WTC11 (cell line): ENCODE data around the gene IL12RB2. TPM values are rescaled to one million over a fixed set of nuclear protein-coding genes. Genes with fewer than 3 reads are reported as not detected.

ENCODE experiments used
- ATAC-seq: fragments of 200-7000 bp; cut with Tn5 transposase; 2 replicates; pipeline ENCODE4 v1.10.0; 2021; ENCODE audit warnings: mild to moderate bottlenecking, moderate library complexity
- CTCF ChIA-PET: fragments of 300-600 bp; sonication (Branson Sonifier 250); formaldehyde crosslinking; loops from one replicate; lab custom pipeline; 2021; ENCODE audit warnings: antibody characterized with exemption; lab: Charles Lee
- POLR2A ChIA-PET: fragments of 350-600 bp; sonication (Branson Sonifier 250); formaldehyde crosslinking; loops from one replicate; lab custom pipeline; 2021; ENCODE audit warnings: antibody characterized with exemption; lab: Charles Lee
- DNase-seq: peaks from one replicate; pipeline ENCODE4 v3.0.0; 2021; ENCODE audit warnings: low spot score
- H3K27ac Mint-ChIP-seq: 2 replicates; pipeline ENCODE4 v1.8.0; 2021; ENCODE audit warnings: mixed read lengths
- H3K27me3 Mint-ChIP-seq: 2 replicates; pipeline ENCODE4 v1.8.0; 2021; ENCODE audit warnings: low read depth, mild to moderate bottlenecking, moderate library complexity, mixed read lengths
- H3K36me3 Mint-ChIP-seq: 2 replicates; pipeline ENCODE4 v1.8.0; 2021; ENCODE audit warnings: mixed read lengths
- H3K4me1 Mint-ChIP-seq: 2 replicates; pipeline ENCODE4 v1.8.0; 2022; ENCODE audit warnings: mixed read lengths
- H3K4me3 Mint-ChIP-seq: 2 replicates; pipeline ENCODE4 v1.8.0; 2021; ENCODE audit warnings: mild to moderate bottlenecking, moderate library complexity, mixed read lengths
- H3K9me3 Mint-ChIP-seq: 2 replicates; pipeline ENCODE4 v1.8.0; 2021; ENCODE audit warnings: mixed read lengths
- AR ChIP-seq: fragments of 250-450 bp; sonication (Bioruptor Pico); IDR thresholded peaks from 2 replicates; pipeline ENCODE4 v1.9.0; 2021; ENCODE audit warnings: mild to moderate bottlenecking
- CBFB ChIP-seq: sonication (generic); formaldehyde crosslinking; IDR thresholded peaks from 2 replicates; pipeline ENCODE4 v1.8.1; 2022; ENCODE audit warnings: mild to moderate bottlenecking, low read depth, missing genetic modification reagents
- ELF4 ChIP-seq: sonication (generic); formaldehyde crosslinking; IDR thresholded peaks from 2 replicates; pipeline ENCODE4 v1.8.1; 2022; ENCODE audit warnings: low read depth, mild to moderate bottlenecking, moderate library complexity, missing genetic modification reagents
- ETV6 ChIP-seq: sonication (generic); formaldehyde crosslinking; IDR thresholded peaks from 2 replicates; pipeline ENCODE4 v1.8.1; 2022; ENCODE audit warnings: mild to moderate bottlenecking, missing genetic modification reagents
- FOXJ3 ChIP-seq: sonication (generic); formaldehyde crosslinking; IDR thresholded peaks from 2 replicates; pipeline ENCODE4 v1.9.0; 2021; ENCODE audit warnings: missing genetic modification reagents, mild to moderate bottlenecking, borderline replicate concordance
- JUN ChIP-seq: sonication (generic); formaldehyde crosslinking; IDR thresholded peaks from 2 replicates; pipeline ENCODE4 v1.8.0; 2023; ENCODE audit warnings: mild to moderate bottlenecking, missing genetic modification reagents
- NFYB ChIP-seq: sonication (generic); formaldehyde crosslinking; conservative IDR thresholded peaks from 2 replicates; pipeline ENCODE4 v1.8.0; 2022; ENCODE audit warnings: low read depth, missing genetic modification reagents
- PRRX2 ChIP-seq: fragments of 250-450 bp; sonication (Bioruptor Pico); IDR thresholded peaks from 2 replicates; pipeline ENCODE4 v1.8.0; 2021; ENCODE audit warnings: mild to moderate bottlenecking
- SMAD3 ChIP-seq: sonication (generic); formaldehyde crosslinking; IDR thresholded peaks from 2 replicates; pipeline ENCODE4 v1.8.0; 2022; ENCODE audit warnings: missing genetic modification reagents, mild to moderate bottlenecking, borderline replicate concordance
- SP1 ChIP-seq: sonication (generic); formaldehyde crosslinking; conservative IDR thresholded peaks from 2 replicates; pipeline ENCODE4 v1.8.1; 2022; ENCODE audit warnings: missing genetic modification reagents
- TEAD4 ChIP-seq: sonication (generic); formaldehyde crosslinking; IDR thresholded peaks from 2 replicates; pipeline ENCODE4 v1.8.0; 2022; ENCODE audit warnings: mild to moderate bottlenecking, missing genetic modification reagents
- TP53 ChIP-seq: sonication (generic); formaldehyde crosslinking; IDR thresholded peaks from 2 replicates; pipeline ENCODE4 v1.8.1; 2023; ENCODE audit warnings: mild to moderate bottlenecking, missing genetic modification reagents
- ZNF121 ChIP-seq: sonication (generic); formaldehyde crosslinking; IDR thresholded peaks from 2 replicates; pipeline ENCODE4 v1.8.0; 2023; ENCODE audit warnings: missing genetic modification reagents
- ZNF263 ChIP-seq: sonication (generic); formaldehyde crosslinking; IDR thresholded peaks from 2 replicates; pipeline ENCODE4 v1.8.1; 2022; ENCODE audit warnings: low read depth, mild to moderate bottlenecking, moderate library complexity, missing genetic modification reagents
- ZNF317 ChIP-seq: sonication (generic); formaldehyde crosslinking; IDR thresholded peaks from 2 replicates; pipeline ENCODE4 v1.8.1; 2023; ENCODE audit warnings: low read depth, mild to moderate bottlenecking, moderate library complexity, missing genetic modification reagents, borderline replicate concordance
- ZNF423 ChIP-seq: fragments of 250-450 bp; sonication (Bioruptor Pico); IDR thresholded peaks from 2 replicates; pipeline ENCODE4 v2.1.2; 2022; ENCODE audit warnings: mild to moderate bottlenecking, moderate library complexity
- total RNA-seq: library from RNA; stranded (reverse); gene quantifications from 3 replicates; pipeline ENCODE4 v1.2.3, GENCODE V29; 2021
- TF ChIP-seq, protein P1 (sequence below): sonication (generic); formaldehyde crosslinking; IDR thresholded peaks from 2 replicates; pipeline ENCODE4 v1.8.1; 2023; ENCODE audit warnings: mild to moderate bottlenecking, missing genetic modification reagents
- TF ChIP-seq, protein P2 (sequence below): sonication (generic); formaldehyde crosslinking; IDR thresholded peaks from 2 replicates; pipeline ENCODE4 v1.8.0; 2023; ENCODE audit warnings: mild to moderate bottlenecking, missing genetic modification reagents
- TF ChIP-seq, protein P3 (sequence below): sonication (generic); formaldehyde crosslinking; IDR thresholded peaks from 2 replicates; pipeline ENCODE4 v1.8.0; 2022; ENCODE audit warnings: mild to moderate bottlenecking, missing genetic modification reagents
- TF ChIP-seq, protein P4 (sequence below): sonication (generic); formaldehyde crosslinking; IDR thresholded peaks from 2 replicates; pipeline ENCODE4 v1.8.0; 2022; ENCODE audit warnings: mild to moderate bottlenecking, missing genetic modification reagents
- TF ChIP-seq, protein P5 (sequence below): fragments of 250-450 bp; sonication (Bioruptor Pico); IDR thresholded peaks from 2 replicates; pipeline ENCODE4 v1.9.0; 2021; ENCODE audit warnings: moderate library complexity, mild to moderate bottlenecking, inconsistent platforms, borderline replicate concordance

IL12RB2 gene
- total RNA-seq, 1 experiment from 2014 or later: 0.81 TPM

- no peaks in the 10 kb centered on the region for H3K9me3 Mint-ChIP-seq
- CTCF ChIA-PET: interaction anchor here (0.6 to 6.0 kb wide), 4 partner anchors 12 to 130 kb away, joined by 4 to 43 read pairs (median 9); no protein-coding TSS in a partner anchor
- no peak for TF ChIP-seq ETV6 (CRISPR knock-in tag)
- no peak for TF ChIP-seq ZNF423 (CRISPR knock-in tag)
- no peak for TF ChIP-seq TEAD4 (CRISPR knock-in tag)
- POLR2A ChIA-PET: no interaction called here
- H3K4me3 Mint-ChIP-seq: no peak overlapping the region
- no peak for ATAC-seq
- DNase-seq: no peak
- H3K27ac Mint-ChIP-seq: no peak overlapping the region
- H3K4me1 Mint-ChIP-seq: peaks cover 46% of the 10 kb centered on the region
- peaks cover 28% of the 10 kb centered on the region for H3K27me3 Mint-ChIP-seq
- H3K36me3 Mint-ChIP-seq: no peaks in the 10 kb centered on the region
Measured at GRCh38 chr1:67336157-67336556, 28.5 kb downstream of the IL12RB2 start.

GRCh38 chr1:67336783-67337182 is 29.1 kb downstream of the IL12RB2 start:
- POLR2A ChIA-PET: no interaction called here
- Mint-ChIP-seq H3K27ac (no peak overlapping the region), H3K27me3 (peaks cover 29% of the 10 kb centered on the region), H3K36me3 (no peaks in the 10 kb centered on the region), H3K4me3 (no peak overlapping the region), H3K4me1 (peaks cover 52% of the 10 kb centered on the region), H3K9me3 (no peaks in the 10 kb centered on the region)
- CTCF ChIA-PET: interaction anchor here (0.9 to 6.0 kb wide), 4 partner anchors 11 to 164 kb away, joined by 4 to 43 read pairs (median 10); no protein-coding TSS in a partner anchor
- DNase-seq: no peak
- peak; percentile 71 for ATAC-seq
- TF ChIP-seq ZNF317 (CRISPR knock-in tag) (no peak), JUN (CRISPR knock-in tag) (no peak), ZNF121 (CRISPR knock-in tag) (peak; percentile 93), SMAD3 (CRISPR knock-in tag) (no peak)

DNA sequence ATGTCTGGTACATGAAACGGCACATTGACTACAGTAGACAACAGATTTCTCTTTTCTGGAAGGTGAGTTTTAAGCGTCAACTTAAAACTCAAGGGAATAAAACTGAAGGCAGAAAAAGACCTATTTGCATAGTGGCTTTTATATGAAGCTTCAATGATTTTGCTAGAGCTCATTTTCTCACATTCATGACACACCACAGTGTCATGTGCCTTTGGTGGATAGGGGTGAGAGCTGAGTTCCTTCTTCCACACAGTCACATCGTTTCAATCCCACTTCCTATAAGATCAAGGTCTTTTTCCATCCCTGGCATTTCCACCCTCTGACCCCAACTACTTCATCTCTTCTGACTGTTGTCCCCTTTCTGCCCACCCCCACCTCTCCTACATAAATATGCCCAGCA is 31.0 kb downstream of the IL12RB2 start:
- ATAC-seq: no peak
- H3K27me3 Mint-ChIP-seq: peaks cover 28% of the 10 kb centered on the region
- H3K27ac Mint-ChIP-seq: no peak overlapping the region
- DNase-seq: no peak
- H3K4me1 Mint-ChIP-seq: peaks cover 54% of the 10 kb centered on the region
- no peak for TF ChIP-seq SP1
- TF ChIP-seq, protein P1, sequence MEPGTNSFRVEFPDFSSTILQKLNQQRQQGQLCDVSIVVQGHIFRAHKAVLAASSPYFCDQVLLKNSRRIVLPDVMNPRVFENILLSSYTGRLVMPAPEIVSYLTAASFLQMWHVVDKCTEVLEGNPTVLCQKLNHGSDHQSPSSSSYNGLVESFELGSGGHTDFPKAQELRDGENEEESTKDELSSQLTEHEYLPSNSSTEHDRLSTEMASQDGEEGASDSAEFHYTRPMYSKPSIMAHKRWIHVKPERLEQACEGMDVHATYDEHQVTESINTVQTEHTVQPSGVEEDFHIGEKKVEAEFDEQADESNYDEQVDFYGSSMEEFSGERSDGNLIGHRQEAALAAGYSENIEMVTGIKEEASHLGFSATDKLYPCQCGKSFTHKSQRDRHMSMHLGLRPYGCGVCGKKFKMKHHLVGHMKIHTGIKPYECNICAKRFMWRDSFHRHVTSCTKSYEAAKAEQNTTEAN (CRISPR knock-in tag): no peak
- no peak for TF ChIP-seq AR (CRISPR knock-in tag)
- TF ChIP-seq PRRX2: no peak
- TF ChIP-seq, protein P2, sequence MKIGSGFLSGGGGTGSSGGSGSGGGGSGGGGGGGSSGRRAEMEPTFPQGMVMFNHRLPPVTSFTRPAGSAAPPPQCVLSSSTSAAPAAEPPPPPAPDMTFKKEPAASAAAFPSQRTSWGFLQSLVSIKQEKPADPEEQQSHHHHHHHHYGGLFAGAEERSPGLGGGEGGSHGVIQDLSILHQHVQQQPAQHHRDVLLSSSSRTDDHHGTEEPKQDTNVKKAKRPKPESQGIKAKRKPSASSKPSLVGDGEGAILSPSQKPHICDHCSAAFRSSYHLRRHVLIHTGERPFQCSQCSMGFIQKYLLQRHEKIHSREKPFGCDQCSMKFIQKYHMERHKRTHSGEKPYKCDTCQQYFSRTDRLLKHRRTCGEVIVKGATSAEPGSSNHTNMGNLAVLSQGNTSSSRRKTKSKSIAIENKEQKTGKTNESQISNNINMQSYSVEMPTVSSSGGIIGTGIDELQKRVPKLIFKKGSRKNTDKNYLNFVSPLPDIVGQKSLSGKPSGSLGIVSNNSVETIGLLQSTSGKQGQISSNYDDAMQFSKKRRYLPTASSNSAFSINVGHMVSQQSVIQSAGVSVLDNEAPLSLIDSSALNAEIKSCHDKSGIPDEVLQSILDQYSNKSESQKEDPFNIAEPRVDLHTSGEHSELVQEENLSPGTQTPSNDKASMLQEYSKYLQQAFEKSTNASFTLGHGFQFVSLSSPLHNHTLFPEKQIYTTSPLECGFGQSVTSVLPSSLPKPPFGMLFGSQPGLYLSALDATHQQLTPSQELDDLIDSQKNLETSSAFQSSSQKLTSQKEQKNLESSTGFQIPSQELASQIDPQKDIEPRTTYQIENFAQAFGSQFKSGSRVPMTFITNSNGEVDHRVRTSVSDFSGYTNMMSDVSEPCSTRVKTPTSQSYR (CRISPR knock-in tag): no peak
- TF ChIP-seq CBFB (CRISPR knock-in tag): no peak
- no peak for TF ChIP-seq FOXJ3 (CRISPR knock-in tag)
- TF ChIP-seq, protein P3, sequence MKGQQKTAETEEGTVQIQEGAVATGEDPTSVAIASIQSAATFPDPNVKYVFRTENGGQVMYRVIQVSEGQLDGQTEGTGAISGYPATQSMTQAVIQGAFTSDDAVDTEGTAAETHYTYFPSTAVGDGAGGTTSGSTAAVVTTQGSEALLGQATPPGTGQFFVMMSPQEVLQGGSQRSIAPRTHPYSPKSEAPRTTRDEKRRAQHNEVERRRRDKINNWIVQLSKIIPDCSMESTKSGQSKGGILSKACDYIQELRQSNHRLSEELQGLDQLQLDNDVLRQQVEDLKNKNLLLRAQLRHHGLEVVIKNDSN (CRISPR knock-in tag): no peak
- TF ChIP-seq, protein P4, sequence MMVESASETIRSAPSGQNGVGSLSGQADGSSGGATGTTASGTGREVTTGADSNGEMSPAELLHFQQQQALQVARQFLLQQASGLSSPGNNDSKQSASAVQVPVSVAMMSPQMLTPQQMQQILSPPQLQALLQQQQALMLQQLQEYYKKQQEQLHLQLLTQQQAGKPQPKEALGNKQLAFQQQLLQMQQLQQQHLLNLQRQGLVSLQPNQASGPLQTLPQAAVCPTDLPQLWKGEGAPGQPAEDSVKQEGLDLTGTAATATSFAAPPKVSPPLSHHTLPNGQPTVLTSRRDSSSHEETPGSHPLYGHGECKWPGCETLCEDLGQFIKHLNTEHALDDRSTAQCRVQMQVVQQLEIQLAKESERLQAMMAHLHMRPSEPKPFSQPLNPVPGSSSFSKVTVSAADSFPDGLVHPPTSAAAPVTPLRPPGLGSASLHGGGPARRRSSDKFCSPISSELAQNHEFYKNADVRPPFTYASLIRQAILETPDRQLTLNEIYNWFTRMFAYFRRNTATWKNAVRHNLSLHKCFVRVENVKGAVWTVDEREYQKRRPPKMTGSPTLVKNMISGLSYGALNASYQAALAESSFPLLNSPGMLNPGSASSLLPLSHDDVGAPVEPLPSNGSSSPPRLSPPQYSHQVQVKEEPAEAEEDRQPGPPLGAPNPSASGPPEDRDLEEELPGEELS (CRISPR knock-in tag): no peak
- TF ChIP-seq, protein P5, sequence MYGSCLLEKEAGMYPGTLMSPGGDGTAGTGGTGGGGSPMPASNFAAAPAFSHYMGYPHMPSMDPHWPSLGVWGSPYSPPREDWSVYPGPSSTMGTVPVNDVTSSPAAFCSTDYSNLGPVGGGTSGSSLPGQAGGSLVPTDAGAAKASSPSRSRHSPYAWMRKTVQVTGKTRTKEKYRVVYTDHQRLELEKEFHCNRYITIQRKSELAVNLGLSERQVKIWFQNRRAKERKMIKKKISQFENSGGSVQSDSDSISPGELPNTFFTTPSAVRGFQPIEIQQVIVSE (CRISPR knock-in tag): no peak
- no peak for TF ChIP-seq ZNF317 (CRISPR knock-in tag)
- TF ChIP-seq ZNF263 (CRISPR knock-in tag): no peak
- no peak for TF ChIP-seq NFYB (CRISPR knock-in tag)
- TF ChIP-seq ELF4 (CRISPR knock-in tag): no peak
- no peak for TF ChIP-seq TP53 (CRISPR knock-in tag)
- no peaks in the 10 kb centered on the region for H3K36me3 Mint-ChIP-seq
- ChIA-PET CTCF (interaction anchor here (1.1 to 6.0 kb wide), 2 partner anchors 126 to 162 kb away, joined by 4 to 43 read pairs; no protein-coding TSS in a partner anchor), POLR2A (no interaction called here)
- H3K9me3 Mint-ChIP-seq: no peaks in the 10 kb centered on the region
- no peak overlapping the region for H3K4me3 Mint-ChIP-seq
